Esophagus squamous epithelium (tissue), 5 donors: ENCODE results near the gene JUNB. TPM values are rescaled to one million over a fixed set of nuclear protein-coding genes. Genes with fewer than 3 reads are reported as not detected.

Experiments
- DNase-seq: peaks from one replicate; lab custom pipeline; 2025; lab: John Stamatoyannopoulos, UW
- H3K27ac ChIP-seq, 4 donors: fragments of 200-600 bp; sonication (generic); one replicate each; pipeline ENCODE4 v1.5.1; 2016 to 2019; ENCODE audit warnings: mild to moderate bottlenecking in 1 of 4
- H3K27me3 ChIP-seq, 4 donors: fragments of 200-600 bp; sonication (generic); 1 replicate in 3 of 4; 2 replicates in 1 of 4; pipeline versions ENCODE4 v1.5.1 to v1.6.0; 2017 to 2021; ENCODE audit warnings: antibody characterized with exemption in 1 of 4
- H3K36me3 ChIP-seq, 3 donors: fragments of 200-600 bp; sonication (generic); one replicate each; pipeline ENCODE4 v1.5.1; 2016 to 2019
- H3K4me1 ChIP-seq, 3 donors: fragments of 200-600 bp; sonication (generic); one replicate each; pipeline ENCODE4 v1.5.1; 2017 to 2019
- H3K4me3 ChIP-seq, 4 donors: fragments of 200-600 bp; sonication (generic); 1 replicate in 3 of 4; 2 replicates in 1 of 4; pipeline ENCODE4 v1.5.1; 2016 to 2019; ENCODE audit warnings: mild to moderate bottlenecking in 2 of 4, moderate library complexity in 1 of 4
- H3K9me3 ChIP-seq, 3 donors: fragments of 200-600 bp; sonication (generic); one replicate each; pipeline ENCODE4 v1.5.1; 2016 to 2019
- CTCF ChIP-seq, 6 experiments: fragments of 450-650 bp in 4 of 6; fragments of 200-600 bp in 2 of 6; sonication (generic) in 2 of 6; IDR thresholded peaks; one replicate each; pipeline ENCODE4 v1.5.1; 2016 to 2019; ENCODE audit warnings: antibody characterized with exemption in 6 of 6, mild to moderate bottlenecking in 4 of 6, moderate library complexity in 4 of 6
- POLR2A ChIP-seq, 4 donors: fragments of 450-650 bp; IDR thresholded peaks; one replicate each; pipeline ENCODE4 v1.6.1; 2017; ENCODE audit warnings: antibody characterized with exemption in 4 of 4, mild to moderate bottlenecking in 4 of 4, moderate library complexity in 3 of 4
- WGBS, 2 donors: methylation state at CpG; one replicate each; pipeline ENCODE4 v1.1.5; 2018; 5-methylcytosine and 5-hydroxymethylcytosine counted together
- intact Hi-C: fragments of 100-400 bp; cut with DNase I; formaldehyde crosslinking; loops from one replicate; pipeline ENCODE4 v1.15.0; 2022
- total RNA-seq, 4 donors: library from RNA; depleted of rRNA; stranded (reverse); fragments of >200 nt; gene quantifications; one replicate each; pipeline ENCODE4 v1.1.0, GENCODE V29; 2016
- donor health status: DM: yes; HTN: yes; CAD: no.

JUNB gene
- total RNA-seq, 4 donors from 2014 or later: 260 to 945 (median 388) TPM

- peaks cover 0 to 37% (median 3%) of the 10 kb centered on the region in 3 donors for H3K36me3 ChIP-seq
- TF ChIP-seq CTCF (IDR thresholded peaks at IDR 0.05) (peak in 2 of 6 experiments; percentile 4 to 33), POLR2A (IDR thresholded peaks at IDR 0.05) (no peak)
- intact Hi-C loops: loop anchor here (5.0 kb wide), 1 partner anchor 69 kb away; no protein-coding TSS in a partner anchor
- H3K27ac ChIP-seq: peak overlapping the region in 2 of 4 donors; percentile 98
- 86 to 88% methylated on average over 2 of the region's 2 CpGs for WGBS, 2 donors
- no peak overlapping the region for H3K4me3 ChIP-seq
- H3K27me3 ChIP-seq: no peaks in the 10 kb centered on the region
- no peaks in the 10 kb centered on the region for H3K9me3 ChIP-seq
- DNase-seq: no peak
- H3K4me1 ChIP-seq: peaks cover 9 to 37% (median 16%) of the 10 kb centered on the region in 3 donors
Observed at GRCh38 chr19:12773571-12773970, 17.7 kb upstream of the JUNB start.

- 49 to 60% methylated on average over 1 to 8 of the region's 58 CpGs for WGBS, 2 donors
- H3K9me3 ChIP-seq: no peaks in the 10 kb centered on the region
- H3K4me1 ChIP-seq: peaks cover 21 to 50% (median 29%) of the 10 kb centered on the region in 3 donors
- no peaks in the 10 kb centered on the region for H3K27me3 ChIP-seq
- H3K36me3 ChIP-seq: peaks cover 0 to 24% (median 3%) of the 10 kb centered on the region in 3 donors
- H3K27ac ChIP-seq: peak within 1 kb of the TSS; percentile 95 to 98 (median 98)
- H3K4me3 ChIP-seq: peak within 1 kb of the TSS; percentile 58 to 90 (median 71)
- peak in 3 of 4 donors; percentile 27 to 47 (median 36) for TF ChIP-seq POLR2A (IDR thresholded peaks at IDR 0.05)
- TF ChIP-seq CTCF (IDR thresholded peaks at IDR 0.05): peak in 1 of 6 experiments; percentile 25
- intact Hi-C loops: loop anchor here (5.0 kb wide), 1 partner anchor 67 kb away; no protein-coding TSS in a partner anchor
- DNase-seq: peak; percentile 63
Observed at GRCh38 chr19:12774588-12775555, 16.4 kb upstream of the JUNB start, which contains the start of gene HOOK2. HOOK2 (minus strand) TSS chr19:12775552; CDS start chr19:12775449, 103 bp downstream.

- TF ChIP-seq CTCF (IDR thresholded peaks at IDR 0.05): peak; percentile 97 to 99 (median 97)
- TF ChIP-seq POLR2A (IDR thresholded peaks at IDR 0.05): no peak
- peak overlapping the region; percentile 93 to 99 (median 98) for H3K27ac ChIP-seq
- H3K4me3 ChIP-seq: peak overlapping the region; percentile 44 to 76 (median 68)
- no peaks in the 10 kb centered on the region for H3K9me3 ChIP-seq
- no peaks in the 10 kb centered on the region for H3K27me3 ChIP-seq
- WGBS, 2 donors: 7 to 12% methylated on average over 23 to 29 of the region's 43 CpGs
- H3K36me3 ChIP-seq: peaks cover 0 to 5% (median 0%) of the 10 kb centered on the region in 3 donors
- no peak for DNase-seq
- intact Hi-C loops: no loop called here
- H3K4me1 ChIP-seq: peaks cover 29 to 64% (median 37%) of the 10 kb centered on the region in 3 donors
Observed at GRCh38 chr19:12777217-12778016, 13.9 kb upstream of the JUNB start.

GRCh38 chr19:12778017-12778904 lies 13.0 kb upstream of the JUNB start:
- Histone ChIP-seq H3K27me3 (no peaks in the 10 kb centered on the region), H3K36me3 (no peaks in the 10 kb centered on the region), H3K27ac (peak overlapping the region; percentile 93 to 99 (median 98)), H3K4me3 (peak overlapping the region; percentile 44 to 76 (median 68)), H3K9me3 (no peaks in the 10 kb centered on the region), H3K4me1 (peaks cover 36 to 72% (median 43%) of the 10 kb centered on the region in 3 donors)
- 0 to 4% methylated on average over 7 to 12 of the region's 44 CpGs for WGBS, 2 donors
- intact Hi-C loops: no loop called here
- TF ChIP-seq POLR2A (IDR thresholded peaks at IDR 0.05): peak in 2 of 4 donors; percentile 26 to 54
- TF ChIP-seq CTCF (IDR thresholded peaks at IDR 0.05): no peak
- DNase-seq: no peak
